ENCODE data around the gene TTC7B.

The TTC7B gene

GRCh38 chr14:90504643-90505042 lies 311.6 kb downstream of the TTC7B start:
- no peak for DNase-seq

- DNase-seq = no peak
Measured at GRCh38 chr14:90503582-90503981, 312.6 kb downstream of the TTC7B start.

GRCh38 chr14:90502760-90503159 lies 313.5 kb downstream of the TTC7B start:
- DNase-seq = no peak

GRCh38 chr14:90500665-90501370 lies 315.4 kb downstream of the TTC7B start:
- no peak for DNase-seq

GRCh38 chr14:90499908-90500664 lies 316.1 kb downstream of the TTC7B start:
- no peak for DNase-seq

- DNase-seq = no peak
Measured at GRCh38 chr14:90499121-90499520, 317.1 kb downstream of the TTC7B start.

GRCh38 chr14:90498198-90498597 lies 318.0 kb downstream of the TTC7B start:
- no peak for DNase-seq

- no peak for DNase-seq
Measured at GRCh38 chr14:90496379-90496778, 319.9 kb downstream of the TTC7B start.

GRCh38 chr14:90495357-90496276 lies 320.6 kb downstream of the TTC7B start:
- peak; percentile 74 for DNase-seq

- DNase-seq = no peak
Measured at GRCh38 chr14:90491911-90492531, 324.2 kb downstream of the TTC7B start.

- peak; percentile 16 for DNase-seq
Measured at GRCh38 chr14:90491221-90491885, 324.9 kb downstream of the TTC7B start.

GRCh38 chr14:90490720-90491050 lies 325.5 kb downstream of the TTC7B start:
- DNase-seq = no peak

- DNase-seq = no peak
Measured at GRCh38 chr14:90489916-90490719, 326.1 kb downstream of the TTC7B start.

GRCh38 chr14:90489306-90489705 lies 326.9 kb downstream of the TTC7B start:
- no peak for DNase-seq

GRCh38 chr14:90488256-90488655 lies 328.0 kb downstream of the TTC7B start:
- no peak for DNase-seq

GRCh38 chr14:90487462-90487861 lies 328.8 kb downstream of the TTC7B start:
- DNase-seq = no peak

- DNase-seq = no peak
Measured at GRCh38 chr14:90487031-90487430, 329.2 kb downstream of the TTC7B start.

GRCh38 chr14:90484291-90484690 lies 331.9 kb downstream of the TTC7B start:
- no peak for DNase-seq

- DNase-seq = no peak
Measured at GRCh38 chr14:90483571-90483974, 332.7 kb downstream of the TTC7B start.

- DNase-seq = no peak
Measured at GRCh38 chr14:90483117-90483516, 333.1 kb downstream of the TTC7B start.

- no peak for DNase-seq
Measured at GRCh38 chr14:90475298-90475697, 340.9 kb downstream of the TTC7B start.
